Vagina (tissue), 2 donors: ENCODE data around the gene SYT1.

Source experiments
- POLR2A ChIP-seq, 2 donors: fragments of 450-650 bp; IDR thresholded peaks; one replicate each; pipeline ENCODE4 v1.6.1; 2017; ENCODE audit warnings: antibody characterized with exemption in 2 of 2, mild to moderate bottlenecking in 2 of 2, moderate library complexity in 2 of 2
- POLR2AphosphoS5 ChIP-seq, 2 donors: sonication (generic); formaldehyde crosslinking; IDR thresholded peaks; one replicate each; pipeline ENCODE4 v1.9.0; 2017; ENCODE audit warnings: antibody characterized with exemption in 2 of 2, mild to moderate bottlenecking in 2 of 2, low read depth in 1 of 2; ENCODE audit not compliant: insufficient read depth in 1 of 2

- no peak for TF ChIP-seq POLR2AphosphoS5 (IDR thresholded peaks at IDR 0.05; ENCODE audit: insufficient read depth in 1 of 2, low read depth in 1 of 2)
- TF ChIP-seq POLR2A (IDR thresholded peaks at IDR 0.05): no peak
These were observed 452.7 kb downstream of the SYT1 start for GRCh38 chr12:79317179-79317847.
